Tibial nerve (tissue), 4 donors: Measurements from ENCODE around the gene CACNA1S. TPM values are rescaled to one million over a fixed set of nuclear protein-coding genes. Genes with fewer than 3 reads are reported as not detected.

ENCODE experiments used
- DNase-seq, 2 donors: peaks; one replicate each; pipeline ENCODE4 v3.0.0-alpha.2; 2019; ENCODE audit warnings: low spot score in 2 of 2
- H3K27ac ChIP-seq, 4 donors: fragments of 200-600 bp; sonication (generic) in 3 of 4; one replicate each; pipeline ENCODE4 v1.5.1; 2017 to 2019; ENCODE audit warnings: mild to moderate bottlenecking in 1 of 4
- H3K27me3 ChIP-seq, 2 donors: fragments of 200-600 bp; sonication (generic) in 1 of 2; one replicate each; pipeline versions ENCODE4 v1.5.1 to v1.6.0; 2017 to 2019
- H3K36me3 ChIP-seq, 3 donors: fragments of 200-600 bp; sonication (generic); one replicate each; pipeline ENCODE4 v1.5.1; 2018 to 2019
- H3K4me1 ChIP-seq, 4 donors: fragments of 200-600 bp; sonication (generic) in 3 of 4; one replicate each; pipeline ENCODE4 v1.5.1; 2017 to 2019
- H3K4me3 ChIP-seq, 4 donors: fragments of 200-600 bp; sonication (generic) in 3 of 4; one replicate each; pipeline ENCODE4 v1.5.1; 2017 to 2019; ENCODE audit warnings: mild to moderate bottlenecking in 1 of 4, moderate library complexity in 1 of 4
- H3K9me3 ChIP-seq, 4 donors: fragments of 200-600 bp; sonication (generic) in 3 of 4; one replicate each; pipeline ENCODE4 v1.5.1; 2017 to 2019
- CTCF ChIP-seq, 5 experiments: fragments of 200-600 bp in 3 of 5; fragments of 450-650 bp in 2 of 5; sonication (generic) in 3 of 5; IDR thresholded peaks; one replicate each; pipeline ENCODE4 v1.5.1; 2016 to 2019; ENCODE audit warnings: antibody characterized with exemption in 5 of 5, mild to moderate bottlenecking in 3 of 5, moderate library complexity in 2 of 5
- EP300 ChIP-seq, 2 donors: sonication (generic); formaldehyde crosslinking; IDR thresholded peaks; one replicate each; pipeline ENCODE4 v1.6.1; 2017; ENCODE audit warnings: antibody characterized with exemption in 2 of 2, mild to moderate bottlenecking in 1 of 2
- POLR2A ChIP-seq, 2 donors: fragments of 450-650 bp; IDR thresholded peaks; one replicate each; pipeline ENCODE4 v1.6.1; 2017; ENCODE audit warnings: antibody characterized with exemption in 2 of 2, mild to moderate bottlenecking in 2 of 2, moderate library complexity in 2 of 2
- whole genome bisulfite sequencing, 2 donors: methylation state at CpG; one replicate each; pipeline ENCODE4 v1.1.5; 2018; 5-methylcytosine and 5-hydroxymethylcytosine counted together
- total RNA-seq, 4 donors: library from RNA; depleted of rRNA; stranded (reverse); fragments of >200 nt; gene quantifications; one replicate each; pipeline ENCODE4 v1.1.0, GENCODE V29; 2016

Gene CACNA1S
- total RNA-seq, 4 donors from 2014 or later: not detected

GRCh38 chr1:201112926-201113325, 700 bp upstream of the CACNA1S start:
- no peak for DNase-seq
- H3K9me3 ChIP-seq: no peaks in the 10 kb centered on the region
- H3K27ac ChIP-seq: no peak overlapping the region
- 90 to 96% methylated on average over 3 of the region's 3 CpGs for WGBS, 2 donors
- H3K36me3 ChIP-seq: no peaks in the 10 kb centered on the region
- no peak overlapping the region for H3K4me3 ChIP-seq
- TF ChIP-seq EP300 (IDR thresholded peaks at IDR 0.05) (no peak), POLR2A (IDR thresholded peaks at IDR 0.05) (no peak), CTCF (IDR thresholded peaks at IDR 0.05) (no peak)
- peaks cover 0 to 20% of the 10 kb centered on the region in 2 donors for H3K27me3 ChIP-seq
- peaks cover 0 to 15% (median 1%) of the 10 kb centered on the region in 4 donors for H3K4me1 ChIP-seq

- H3K9me3 ChIP-seq: no peaks in the 10 kb centered on the region
- WGBS, 2 donors: 77 to 81% methylated on average over 3 of the region's 3 CpGs
- H3K36me3 ChIP-seq: no peaks in the 10 kb centered on the region
- DNase-seq: no peak
- TF ChIP-seq CTCF (IDR thresholded peaks at IDR 0.05) (no peak), POLR2A (IDR thresholded peaks at IDR 0.05) (no peak), EP300 (IDR thresholded peaks at IDR 0.05) (no peak)
- H3K4me3 ChIP-seq: no peak overlapping the region
- no peak overlapping the region for H3K27ac ChIP-seq
- peaks cover 0 to 20% of the 10 kb centered on the region in 2 donors for H3K27me3 ChIP-seq
- H3K4me1 ChIP-seq: peaks cover 0 to 15% (median 1%) of the 10 kb centered on the region in 4 donors
These were observed 554 bp downstream of the CACNA1S start for GRCh38 chr1:201111672-201112071.

DNA sequence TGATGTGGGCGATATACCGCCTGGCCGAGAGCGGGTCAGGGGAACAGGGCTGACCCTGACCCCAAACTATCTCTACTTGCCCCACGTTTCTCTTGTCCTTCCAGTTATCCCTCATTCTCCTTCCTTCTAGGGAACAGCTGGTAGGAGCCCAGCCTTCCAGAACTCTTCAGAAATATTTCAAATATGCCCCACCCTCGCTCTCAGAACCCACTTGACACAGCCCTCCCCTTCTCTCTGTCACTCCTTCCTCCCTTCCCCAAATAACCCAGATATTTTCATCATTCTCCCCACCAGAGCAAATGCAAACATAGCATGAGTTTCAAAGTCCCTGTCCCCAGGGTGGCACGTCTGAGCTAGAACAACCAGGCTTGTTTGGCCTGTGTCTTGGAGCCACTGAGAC, 1.1 kb downstream of the CACNA1S start:
- peaks cover 0 to 15% (median 1%) of the 10 kb centered on the region in 4 donors for H3K4me1 ChIP-seq
- H3K27ac ChIP-seq: no peak overlapping the region
- no peaks in the 10 kb centered on the region for H3K9me3 ChIP-seq
- 75 to 78% methylated on average over 7 of the region's 7 CpGs for WGBS, 2 donors
- no peaks in the 10 kb centered on the region for H3K36me3 ChIP-seq
- DNase-seq: no peak
- TF ChIP-seq POLR2A (IDR thresholded peaks at IDR 0.05) (no peak), EP300 (IDR thresholded peaks at IDR 0.05) (no peak), CTCF (IDR thresholded peaks at IDR 0.05) (no peak)
- no peak overlapping the region for H3K4me3 ChIP-seq
- H3K27me3 ChIP-seq: peaks cover 0 to 20% of the 10 kb centered on the region in 2 donors

DNA sequence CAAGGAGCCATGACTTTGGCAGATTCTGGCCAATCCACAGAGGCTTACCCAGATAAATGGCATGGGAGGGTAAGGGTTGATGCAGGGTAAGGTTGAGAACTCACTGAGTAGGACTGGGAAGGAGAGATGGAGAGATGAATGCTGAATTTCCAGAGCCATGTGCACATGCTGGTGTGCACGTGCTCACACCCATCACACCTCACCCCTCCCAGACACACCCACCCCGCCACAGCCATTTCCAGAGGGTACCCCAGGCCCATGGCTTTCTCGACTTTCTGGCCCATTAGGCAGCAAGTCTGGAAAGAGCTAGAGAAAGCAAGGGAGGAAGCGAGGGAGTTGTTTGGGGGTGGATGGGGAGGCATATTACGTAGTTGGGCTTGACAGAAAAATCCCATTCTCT, 1.6 kb downstream of the CACNA1S start:
- Histone ChIP-seq H3K4me1 (peaks cover 0 to 15% (median 1%) of the 10 kb centered on the region in 4 donors), H3K9me3 (no peaks in the 10 kb centered on the region), H3K27ac (no peak overlapping the region), H3K4me3 (no peak overlapping the region), H3K27me3 (peaks cover 0 to 20% of the 10 kb centered on the region in 2 donors), H3K36me3 (no peaks in the 10 kb centered on the region)
- 90 to 95% methylated on average over 5 of the region's 5 CpGs for WGBS, 2 donors
- DNase-seq: no peak
- TF ChIP-seq POLR2A (IDR thresholded peaks at IDR 0.05) (no peak), CTCF (IDR thresholded peaks at IDR 0.05) (no peak), EP300 (IDR thresholded peaks at IDR 0.05) (no peak)

DNA sequence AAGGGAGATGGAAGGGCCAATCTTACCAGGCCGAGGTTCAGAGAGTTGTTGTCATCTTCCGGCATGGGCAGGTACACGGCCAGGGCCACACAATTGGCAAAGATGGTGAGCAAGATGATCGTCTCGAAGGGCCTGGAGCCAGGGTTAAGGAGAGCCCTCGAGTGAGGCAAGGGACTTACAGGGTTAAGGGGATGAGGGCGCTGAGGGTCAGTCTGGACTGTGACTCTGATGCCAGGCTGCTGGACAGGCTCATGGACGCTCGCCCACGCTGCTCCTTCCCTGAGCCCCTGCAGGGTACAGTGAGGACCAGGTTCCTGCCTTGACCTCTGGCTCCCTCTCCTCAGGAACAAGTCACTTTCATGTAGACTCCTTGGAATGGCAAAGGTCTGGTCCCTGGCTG, 2.1 kb downstream of the CACNA1S start:
- H3K36me3 ChIP-seq: no peaks in the 10 kb centered on the region
- no peak for DNase-seq
- peaks cover 0 to 15% of the 10 kb centered on the region in 2 donors for H3K27me3 ChIP-seq
- no peak for TF ChIP-seq EP300 (IDR thresholded peaks at IDR 0.05)
- no peak for TF ChIP-seq POLR2A (IDR thresholded peaks at IDR 0.05)
- TF ChIP-seq CTCF (IDR thresholded peaks at IDR 0.05): no peak
- no peaks in the 10 kb centered on the region for H3K9me3 ChIP-seq
- peaks cover 0 to 13% (median 1%) of the 10 kb centered on the region in 4 donors for H3K4me1 ChIP-seq
- WGBS, 2 donors: 74 to 79% methylated on average over 10 of the region's 10 CpGs
- no peak overlapping the region for H3K27ac ChIP-seq
- no peak overlapping the region for H3K4me3 ChIP-seq
